CD4-positive, alpha-beta T cell treated with Interleukin-10 for 1 hour (primary cell): ENCODE results near the gene ADGRD2.
"Not testable (repeated sequence)": the region's sequence is repeated elsewhere in the genome, so short reads cannot be mapped to it uniquely, and the experiment has no call there.

Experiments
- DNase-seq: peaks from one replicate; pipeline ENCODE4 v3.0.0-alpha.2; 2020

The ADGRD2 gene

GRCh38 chr9:124450241-124450924, at the start of gene ADGRD2:
Gene ADGRD2, plus strand, starts transcription at chr9:124450451. Its CDS starts 1,216 bp downstream, at chr9:124451667.
- no peak for DNase-seq

GRCh38 chr9:124403246-124403645, 47.0 kb upstream of the ADGRD2 start:
- DNase-seq: no peak

- no peak for DNase-seq
Measured at GRCh38 chr9:124409410-124409809, 40.8 kb upstream of the ADGRD2 start.

GRCh38 chr9:124410321-124410913, 39.8 kb upstream of the ADGRD2 start:
- no peak for DNase-seq

GRCh38 chr9:124411514-124412227, 38.6 kb upstream of the ADGRD2 start:
- no peak for DNase-seq

- DNase-seq: no peak
Measured at GRCh38 chr9:124412228-124412575, 38.0 kb upstream of the ADGRD2 start.

GRCh38 chr9:124414612-124415011, 35.6 kb upstream of the ADGRD2 start:
- DNase-seq: no peak

- peak; percentile 97 for DNase-seq
Measured at GRCh38 chr9:124415102-124415851, 35.0 kb upstream of the ADGRD2 start, which contains the start of gene PSMB7. Gene PSMB7, minus strand, starts transcription at chr9:124415442. Its CDS starts 17 bp downstream, at chr9:124415425.

GRCh38 chr9:124415852-124416484, 34.3 kb upstream of the ADGRD2 start:
- no peak for DNase-seq

GRCh38 chr9:124419832-124420489, 30.3 kb upstream of the ADGRD2 start:
- no peak for DNase-seq

- peak; percentile 14 for DNase-seq
Measured at GRCh38 chr9:124420991-124421543, 29.2 kb upstream of the ADGRD2 start.

GRCh38 chr9:124423155-124423554, 27.1 kb upstream of the ADGRD2 start:
- DNase-seq: no peak

- DNase-seq: no peak
Measured at GRCh38 chr9:124423591-124423990, 26.7 kb upstream of the ADGRD2 start.

GRCh38 chr9:124425733-124426132, 24.5 kb upstream of the ADGRD2 start:
- not testable (repeated sequence) for DNase-seq

- no peak for DNase-seq
Measured at GRCh38 chr9:124426361-124426760, 23.9 kb upstream of the ADGRD2 start.

- DNase-seq: no peak
Measured at GRCh38 chr9:124427281-124427680, 23.0 kb upstream of the ADGRD2 start.

- DNase-seq: no peak
Measured at GRCh38 chr9:124428751-124429529, 21.3 kb upstream of the ADGRD2 start.

- DNase-seq: no peak
Measured at GRCh38 chr9:124429530-124429867, 20.8 kb upstream of the ADGRD2 start.

- DNase-seq: no peak
Measured at GRCh38 chr9:124436320-124436719, 13.9 kb upstream of the ADGRD2 start.

- no peak for DNase-seq
Measured at GRCh38 chr9:124437086-124437485, 13.2 kb upstream of the ADGRD2 start.

GRCh38 chr9:124438091-124438490, 12.2 kb upstream of the ADGRD2 start:
- DNase-seq: no peak
